Pancreas (tissue), 10 donors: Measurements from ENCODE around the gene S100A2. TPM values are rescaled to one million over a fixed set of nuclear protein-coding genes. Genes with fewer than 3 reads are reported as not detected.

Experiments used
- ATAC-seq, 4 donors: fragments of 200-7000 bp; cut with Tn5 transposase; one replicate each; pipeline versions ENCODE4 v1.8.0 to v1.9.1; 2020; ENCODE audit warnings: mild to moderate bottlenecking in 4 of 4, moderate library complexity in 4 of 4
- DNase-seq, 6 donors: peaks; one replicate each; pipeline ENCODE4 v3.0.0-alpha.2; 2020
- FAIRE-seq: peaks from 2 replicates; lab custom pipeline; 2012; peaks lifted over from hg19 to GRCh38; lab: Jason Lieb, UNC
- H3K27ac ChIP-seq, 4 donors: fragments of 200-600 bp; sonication (generic); 1 replicate in 3 of 4; 2 replicates in 1 of 4; pipeline versions ENCODE4 v1.5.0 to v1.8.0; 2020
- H3K27me3 ChIP-seq, 4 donors: fragments of 200-600 bp; one replicate each; pipeline ENCODE4 v1.8.0; 2021
- H3K36me3 ChIP-seq, 3 donors: fragments of 200-600 bp; sonication (generic) in 1 of 3; one replicate each; pipeline versions ENCODE4 v1.5.0 to v1.8.0; 2020 to 2021
- H3K4me1 ChIP-seq, 3 donors: fragments of 200-600 bp; one replicate each; pipeline ENCODE4 v1.8.0; 2021
- H3K4me3 ChIP-seq, 4 donors: fragments of 200-600 bp; sonication (generic) in 2 of 4; one replicate each; pipeline versions ENCODE4 v1.5.0 to v1.8.0; 2020 to 2021
- H3K9me3 ChIP-seq, 4 donors: fragments of 200-600 bp; one replicate each; pipeline ENCODE4 v1.8.0; 2021
- WGBS, 2 donors: extraction: QIAGEN DNeasy Blood & Tissue Kit; methylation state at CpG; one replicate each; pipeline ENCODE4 v1.1.7; 2013; 5-methylcytosine and 5-hydroxymethylcytosine counted together
- intact Hi-C, 3 donors: fragments of 100-400 bp; cut with DNase I; formaldehyde crosslinking; loops; one replicate each; pipeline versions ENCODE4 v1.11.1 to v1.14.2; 2022
- polyA plus RNA-seq, 2 donors: library from polyadenylated mRNA; stranded (reverse); fragments of 200-250 nt; gene quantifications; one replicate each; pipeline ENCODE4 v1.2.3, GENCODE V29; 2013
- total RNA-seq, 6 donors: library from RNA; stranded (reverse); fragmentation: NEBNext Ultra II Directional in 4 of 6; extraction: Animal tissue kit (Norgen Biotek cat#: 25700) in 4 of 6; gene quantifications; one replicate each; pipeline versions ENCODE4 v1.2.1 to v1.2.4, GENCODE V29; 2021 to 2023
- TF ChIP-seq, protein P1 (sequence below), 4 donors: fragments of 200-600 bp; sonication (generic) in 3 of 4; IDR thresholded peaks; one replicate each; pipeline versions ENCODE4 v1.5.0 to v1.8.0; 2021; ENCODE audit warnings: antibody characterized with exemption in 4 of 4
- donor health status: healthy with polysubstance abuse.
- donor health status: DM: no; HTN: no; CAD: no; lungs with moderate emphysema.
- donor health status: DM: no; HTN: no; CAD: no.
- donor health status: control.
- donor health status: control.
- donor health status: Bipolar disorder and iron deficiency.
- donor health status: DM: yes; HTN: yes; CAD: no.
- donor health status: DM: no; HTN: no; CAD: no.
- donor health status: DM: no; HTN: no; CAD: no.
- donor health status: DM: yes; HTN: yes; CAD: no.

The S100A2 gene
- total and polyA plus RNA-seq, 8 donors = 0.60 to 2.8 (median 1.3) TPM; not detected in 2

DNA sequence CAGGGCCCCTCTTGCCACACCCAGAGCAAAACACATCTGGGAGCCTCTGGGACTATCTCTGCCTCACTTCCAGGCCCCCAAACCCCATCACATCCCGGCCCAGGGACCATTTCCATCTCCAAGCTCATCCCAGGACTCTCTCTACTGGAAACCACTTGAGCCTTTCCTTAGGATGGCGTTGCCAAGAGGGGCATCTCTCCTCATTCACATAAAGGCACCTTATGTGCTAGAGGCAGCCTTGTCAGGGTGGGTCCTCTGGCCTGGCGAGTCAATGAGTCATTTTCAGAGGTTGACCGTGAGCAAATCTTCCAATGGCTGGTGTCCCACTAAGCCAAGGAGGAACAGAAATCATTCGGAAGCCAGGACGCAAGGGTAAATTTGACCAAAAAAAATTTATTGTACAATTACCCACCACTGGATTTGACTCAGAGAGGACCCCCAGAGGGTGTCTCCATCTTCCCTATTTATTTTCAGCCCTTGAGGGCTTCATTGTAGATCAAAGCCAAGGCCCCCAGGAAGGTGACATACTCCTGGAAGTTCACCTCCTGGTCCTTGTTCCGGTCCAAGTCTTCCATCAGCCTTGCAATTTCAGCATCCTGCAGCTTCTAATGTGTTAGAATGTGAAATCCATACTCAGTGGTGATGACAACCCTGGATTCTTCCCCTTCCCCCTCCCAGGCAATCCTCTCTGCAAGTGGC is 31.3 kb downstream of the S100A2 start:
- Histone ChIP-seq H3K27ac (peak overlapping the region in 1 of 4 donors; percentile 78), H3K9me3 (no peaks in the 10 kb centered on the region), H3K36me3 (no peaks in the 10 kb centered on the region), H3K27me3 (no peaks in the 10 kb centered on the region), H3K4me3 (peak overlapping the region in 1 of 4 donors; percentile 61), H3K4me1 (no peaks in the 10 kb centered on the region)
- ATAC-seq = no peak
- TF ChIP-seq, protein P1, sequence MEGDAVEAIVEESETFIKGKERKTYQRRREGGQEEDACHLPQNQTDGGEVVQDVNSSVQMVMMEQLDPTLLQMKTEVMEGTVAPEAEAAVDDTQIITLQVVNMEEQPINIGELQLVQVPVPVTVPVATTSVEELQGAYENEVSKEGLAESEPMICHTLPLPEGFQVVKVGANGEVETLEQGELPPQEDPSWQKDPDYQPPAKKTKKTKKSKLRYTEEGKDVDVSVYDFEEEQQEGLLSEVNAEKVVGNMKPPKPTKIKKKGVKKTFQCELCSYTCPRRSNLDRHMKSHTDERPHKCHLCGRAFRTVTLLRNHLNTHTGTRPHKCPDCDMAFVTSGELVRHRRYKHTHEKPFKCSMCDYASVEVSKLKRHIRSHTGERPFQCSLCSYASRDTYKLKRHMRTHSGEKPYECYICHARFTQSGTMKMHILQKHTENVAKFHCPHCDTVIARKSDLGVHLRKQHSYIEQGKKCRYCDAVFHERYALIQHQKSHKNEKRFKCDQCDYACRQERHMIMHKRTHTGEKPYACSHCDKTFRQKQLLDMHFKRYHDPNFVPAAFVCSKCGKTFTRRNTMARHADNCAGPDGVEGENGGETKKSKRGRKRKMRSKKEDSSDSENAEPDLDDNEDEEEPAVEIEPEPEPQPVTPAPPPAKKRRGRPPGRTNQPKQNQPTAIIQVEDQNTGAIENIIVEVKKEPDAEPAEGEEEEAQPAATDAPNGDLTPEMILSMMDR (IDR thresholded peaks at IDR 0.05) = no peak
- DNase-seq = no peak
- no peak for FAIRE-seq
- intact Hi-C loops = no loop called here
- WGBS, 2 donors = 78 to 89% methylated on average over 7 of the region's 7 CpGs

DNA sequence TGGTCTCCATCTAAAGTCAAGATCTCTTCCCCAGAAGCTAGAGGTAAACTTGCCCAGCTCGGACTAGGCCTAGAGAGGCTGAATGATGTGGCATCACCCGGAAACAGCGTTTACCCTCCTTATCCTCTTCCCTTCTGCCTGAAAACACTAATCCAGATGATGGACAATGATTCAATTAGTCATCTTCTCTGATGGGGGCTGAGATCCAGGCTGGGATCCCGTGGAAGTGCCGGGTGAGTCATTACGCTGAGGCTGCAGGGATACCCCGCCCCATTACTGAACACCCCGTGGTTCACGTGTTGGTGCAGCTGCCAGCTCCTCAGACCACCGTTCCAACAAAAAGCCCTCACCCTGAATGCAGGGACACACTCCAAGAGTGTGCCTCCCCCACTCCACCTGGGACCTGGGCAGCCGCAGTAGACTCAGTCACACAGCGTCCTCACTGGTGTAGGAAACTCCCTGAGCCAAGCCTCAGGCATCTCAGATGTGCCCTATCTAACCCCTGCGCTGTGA is 31.9 kb downstream of the S100A2 start:
- H3K27me3 ChIP-seq = no peaks in the 10 kb centered on the region
- FAIRE-seq = no peak
- ATAC-seq = peak in 2 of 4 donors; percentile 2 to 8
- WGBS, 2 donors = 55 to 71% methylated on average over 13 of the region's 13 CpGs
- DNase-seq = no peak
- no peaks in the 10 kb centered on the region for H3K36me3 ChIP-seq
- peak overlapping the region in 1 of 4 donors; percentile 15 for H3K4me3 ChIP-seq
- no peaks in the 10 kb centered on the region for H3K9me3 ChIP-seq
- peak overlapping the region in 2 of 4 donors; percentile 42 to 47 for H3K27ac ChIP-seq
- TF ChIP-seq, protein P1 (IDR thresholded peaks at IDR 0.05) = no peak
- H3K4me1 ChIP-seq = no peaks in the 10 kb centered on the region
- intact Hi-C loops = no loop called here

DNA sequence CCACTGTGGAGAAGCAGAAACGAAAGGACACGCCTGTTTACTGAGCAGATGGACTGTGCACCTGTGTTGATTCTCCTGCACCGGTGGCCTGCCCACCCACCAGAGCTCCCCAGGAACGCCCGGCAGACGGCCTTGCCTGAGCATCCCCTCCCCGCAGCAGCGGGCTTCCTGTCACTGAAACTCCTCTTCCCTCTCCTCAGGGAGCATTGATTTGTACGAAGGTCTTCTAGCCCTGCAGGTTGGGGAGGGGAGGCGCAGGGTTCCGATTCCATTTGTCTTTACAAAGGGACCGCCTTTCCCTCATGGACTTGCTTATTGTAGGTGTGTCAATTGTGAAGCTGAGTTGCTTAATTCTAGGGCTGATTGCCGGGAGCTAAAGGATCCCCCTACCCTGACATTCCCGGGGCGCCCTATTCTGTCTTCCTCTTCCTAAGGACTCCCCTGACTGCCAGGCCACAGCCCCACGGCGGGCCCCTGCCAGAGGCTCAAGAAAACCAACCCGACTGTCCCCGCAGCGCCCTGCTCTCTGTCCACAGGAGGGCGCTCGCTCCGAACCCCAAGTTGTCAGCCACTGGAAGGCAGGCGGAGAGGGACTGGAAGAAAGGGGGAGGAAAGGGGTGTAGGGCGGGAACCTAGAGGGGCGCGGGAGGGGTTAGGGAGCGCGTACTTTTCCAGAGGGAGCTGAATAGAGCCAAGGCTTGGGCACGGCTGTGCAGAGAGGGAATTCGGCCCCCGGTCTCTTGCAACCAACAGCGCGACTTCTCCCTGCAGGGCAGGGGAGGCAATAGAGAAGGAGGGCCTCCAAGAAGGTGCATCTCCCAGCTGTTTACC is 32.7 kb downstream of the S100A2 start:
- H3K4me3 ChIP-seq = peak overlapping the region in 1 of 4 donors; percentile 15
- intact Hi-C loops = no loop called here

DNA sequence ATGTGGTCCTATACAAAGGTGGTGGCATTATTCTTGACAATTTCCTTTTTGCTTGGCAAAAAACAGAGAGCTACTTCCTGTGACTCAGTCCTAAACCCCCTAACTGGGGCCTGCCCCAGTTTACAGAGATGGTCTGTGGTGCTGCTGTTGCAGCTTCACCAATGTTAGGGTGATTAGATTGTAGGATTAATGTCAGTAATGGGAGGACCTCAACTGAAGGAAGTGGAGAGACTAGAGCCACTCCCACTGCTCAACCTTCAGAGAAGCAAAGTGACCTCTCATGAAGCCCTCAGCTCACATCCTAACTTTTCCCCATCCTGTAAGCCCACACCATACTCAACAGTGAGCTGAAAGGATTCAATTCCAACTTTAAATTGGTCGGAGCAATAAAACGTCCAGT is 33.5 kb downstream of the S100A2 start:
- Histone ChIP-seq H3K27ac (no peak overlapping the region), H3K27me3 (no peaks in the 10 kb centered on the region), H3K9me3 (no peaks in the 10 kb centered on the region), H3K4me3 (no peak overlapping the region), H3K36me3 (no peaks in the 10 kb centered on the region), H3K4me1 (no peaks in the 10 kb centered on the region)
- DNase-seq = no peak
- intact Hi-C loops = no loop called here
- FAIRE-seq = no peak
- WGBS, 2 donors = 70 to 73% methylated on average over 2 of the region's 2 CpGs
- TF ChIP-seq, protein P1 (IDR thresholded peaks at IDR 0.05) = no peak
- no peak for ATAC-seq

More for the DNA sequence above, 32.7 kb downstream of the S100A2 start:
- TF ChIP-seq, protein P1 (IDR thresholded peaks at IDR 0.05) = peak; percentile 49 to 61 (median 51)
- H3K36me3 ChIP-seq = no peaks in the 10 kb centered on the region
- ATAC-seq (peak; percentile 38 to 74 (median 66)), DNase-seq (peak in 5 of 6 donors; percentile 37 to 88 (median 66)), FAIRE-seq (no peak)
- no peaks in the 10 kb centered on the region for H3K9me3 ChIP-seq
- no peaks in the 10 kb centered on the region for H3K4me1 ChIP-seq
- H3K27ac ChIP-seq = peak overlapping the region in 2 of 4 donors; percentile 42 to 47
- no peaks in the 10 kb centered on the region for H3K27me3 ChIP-seq
- WGBS, 2 donors = 32 to 33% methylated on average over 33 to 34 of the region's 34 CpGs
